ENCODE results near the gene HAGHL.

The HAGHL gene

GRCh38 chr16:776824-777223 is 49.9 kb downstream of the HAGHL start:
- DNase-seq, result no peak

- no peak for DNase-seq
Measured at GRCh38 chr16:777826-778225, 50.9 kb downstream of the HAGHL start.

- no peak for DNase-seq
Measured at GRCh38 chr16:778447-778846, 51.5 kb downstream of the HAGHL start.

- DNase-seq, result no peak
Measured at GRCh38 chr16:778909-779527, 52.1 kb downstream of the HAGHL start.
